Activated CD8-positive, alpha-beta T cell treated with anti-CD3 and anti-CD28 coated beads for 36 hours (primary cell): ENCODE data around the gene RIC8A. TPM values are rescaled to one million over a fixed set of nuclear protein-coding genes. Genes with fewer than 3 reads are reported as not detected.

Experiments used
- ATAC-seq: fragments of 200-7000 bp; cut with Tn5 transposase; one replicate; pipeline ENCODE4 v1.10.0; 2021; ENCODE audit warnings: mild to moderate bottlenecking, moderate library complexity
- CTCF ChIA-PET: fragments of 350-600 bp; sonication (Branson Sonifier 250); formaldehyde crosslinking; loops from one replicate; lab custom pipeline; 2021; ENCODE audit warnings: antibody characterized with exemption; lab: Charles Lee
- POLR2A ChIA-PET: fragments of 350-600 bp; sonication (Branson Sonifier 250); formaldehyde crosslinking; loops from one replicate; lab custom pipeline; 2021; ENCODE audit warnings: antibody characterized with exemption; lab: Charles Lee
- DNase-seq: peaks from one replicate; pipeline ENCODE4 v3.0.0-alpha.2; 2020
- H3K27ac Mint-ChIP-seq: one replicate; pipeline ENCODE4 v1.8.0; 2021; ENCODE audit warnings: mild to moderate bottlenecking, mixed read lengths
- H3K27me3 Mint-ChIP-seq: one replicate; pipeline ENCODE4 v1.8.0; 2021; ENCODE audit warnings: mixed read lengths
- H3K36me3 Mint-ChIP-seq: one replicate; pipeline ENCODE4 v1.8.0; 2021; ENCODE audit warnings: low read depth, mixed read lengths
- H3K4me1 Mint-ChIP-seq: one replicate; pipeline ENCODE4 v1.8.0; 2021; ENCODE audit warnings: low read depth, mixed read lengths
- H3K4me3 Mint-ChIP-seq: one replicate; pipeline ENCODE4 v1.8.0; 2021; ENCODE audit warnings: mild to moderate bottlenecking, moderate library complexity, mixed read lengths
- H3K9me3 Mint-ChIP-seq: one replicate; pipeline ENCODE4 v1.8.0; 2021; ENCODE audit warnings: mixed read lengths
- CTCF ChIP-seq: fragments of 200-600 bp; IDR thresholded peaks from one replicate; pipeline ENCODE4 v1.8.0; 2022; ENCODE audit warnings: antibody characterized with exemption, mild to moderate bottlenecking
- intact Hi-C: fragments of 100-400 bp; cut with micrococcal nuclease; formaldehyde crosslinking; loops from one replicate; pipeline ENCODE4 v1.10.0; 2022
- total RNA-seq, 2 experiments: library from RNA; stranded (reverse); gene quantifications; one replicate each; pipeline ENCODE4 v1.2.3, GENCODE V29; 2021

The RIC8A gene
- total RNA-seq, 2 experiments from 2014 or later: 96.5 to 108 TPM

- DNase-seq: no peak
- intact Hi-C loops: no loop called here
- Mint-ChIP-seq H3K27me3 (no peaks in the 10 kb centered on the region), H3K4me1 (peaks cover 21% of the 10 kb centered on the region), H3K4me3 (no peak overlapping the region), H3K36me3 (peaks cover 59% of the 10 kb centered on the region), H3K27ac (peak overlapping the region; percentile 87), H3K9me3 (no peaks in the 10 kb centered on the region)
- CTCF ChIA-PET: no interaction called here
- ATAC-seq: no peak
- no peak for TF ChIP-seq CTCF
- POLR2A ChIA-PET: interaction anchor here (0.7 to 2.4 kb wide), 2 partner anchors 17 to 24 kb away, joined by 3 to 13 read pairs; partner anchors contain the start of genes PSMD13 and SIRT3
Observed at GRCh38 chr11:211295-211694, 3.8 kb downstream of the RIC8A start.

GRCh38 chr11:211741-212140 is 4.2 kb downstream of the RIC8A start:
- DNase-seq (no peak), ATAC-seq (no peak)
- Mint-ChIP-seq H3K4me1 (peaks cover 21% of the 10 kb centered on the region), H3K27ac (peak overlapping the region; percentile 87), H3K9me3 (no peaks in the 10 kb centered on the region), H3K27me3 (no peaks in the 10 kb centered on the region), H3K36me3 (peaks cover 57% of the 10 kb centered on the region), H3K4me3 (no peak overlapping the region)
- ChIA-PET CTCF (interaction anchor here (0.8 kb wide), 2 partner anchors 39 to 152 kb away, joined by 4 to 5 read pairs; no protein-coding TSS in a partner anchor), POLR2A (interaction anchor here (0.7 to 2.4 kb wide), 3 partner anchors 15 to 24 kb away, joined by 3 to 13 read pairs (median 4); partner anchors contain the start of genes PSMD13 and SIRT3)
- TF ChIP-seq CTCF: no peak
- intact Hi-C loops: no loop called here

- Mint-ChIP-seq H3K4me3 (no peak overlapping the region), H3K27ac (peak overlapping the region; percentile 52), H3K27me3 (no peaks in the 10 kb centered on the region), H3K4me1 (peaks cover 24% of the 10 kb centered on the region), H3K36me3 (peaks cover 56% of the 10 kb centered on the region), H3K9me3 (no peaks in the 10 kb centered on the region)
- TF ChIP-seq CTCF: no peak
- ChIA-PET CTCF (interaction anchor here (0.6 to 0.8 kb wide), 3 partner anchors 38 to 151 kb away, joined by 3 to 5 read pairs (median 4); no protein-coding TSS in a partner anchor), POLR2A (interaction anchor here (0.7 to 2.4 kb wide), 6 partner anchors 10 to 23 kb away, joined by 3 to 13 read pairs (median 6); partner anchors contain the start of genes PSMD13 and SIRT3)
- intact Hi-C loops: no loop called here
- ATAC-seq (no peak), DNase-seq (no peak)
Observed at GRCh38 chr11:212150-213100, 4.9 kb downstream of the RIC8A start.

- no peaks in the 10 kb centered on the region for H3K27me3 Mint-ChIP-seq
- ChIA-PET CTCF (interaction anchor here (0.6 kb wide), 1 partner anchor 37 kb away, joined by 3 read pairs; no protein-coding TSS in a partner anchor), POLR2A (interaction anchor here (0.9 to 2.4 kb wide), 5 partner anchors 9 to 23 kb away, joined by 3 to 13 read pairs (median 7); partner anchors contain the start of genes PSMD13 and SIRT3)
- intact Hi-C loops: no loop called here
- H3K4me3 Mint-ChIP-seq: no peak overlapping the region
- no peaks in the 10 kb centered on the region for H3K9me3 Mint-ChIP-seq
- ATAC-seq (no peak), DNase-seq (no peak)
- peaks cover 30% of the 10 kb centered on the region for H3K4me1 Mint-ChIP-seq
- H3K27ac Mint-ChIP-seq: peak overlapping the region; percentile 72
- TF ChIP-seq CTCF: no peak
- H3K36me3 Mint-ChIP-seq: peaks cover 57% of the 10 kb centered on the region
Observed at GRCh38 chr11:213111-213510, 5.6 kb downstream of the RIC8A start.
